SK-N-SH (cell line): ENCODE data around the gene SP4. TPM values are rescaled to one million over a fixed set of nuclear protein-coding genes. Genes with fewer than 3 reads are reported as not detected.

ENCODE experiments used
- CTCF ChIA-PET: fragments of 300-600, 350-600 bp; formaldehyde crosslinking; extraction: SDS; loops from one replicate; lab custom pipeline; 2021; lab: Yijun Ruan, JAX
- POLR2A ChIA-PET: fragments of 350-600 bp; sonication (Branson Sonifier 250); formaldehyde crosslinking; extraction: SDS; loops from one replicate; lab custom pipeline; 2020; ENCODE audit warnings: antibody characterized with exemption, inconsistent platforms; lab: Yijun Ruan, JAX
- DNase-seq: peaks from one replicate; pipeline ENCODE4 v3.0.0; 2012
- H2AFZ ChIP-seq: fragments of 200-600 bp; sonication (generic); 2 replicates; pipeline ENCODE4 v1.8.1; 2016; ENCODE audit warnings: antibody characterized with exemption, mild to moderate bottlenecking, low read depth
- H3F3A ChIP-seq: fragments of 200-600 bp; sonication (generic); replicated peaks from 2 replicates; pipeline ENCODE3; 2016; ENCODE audit warnings: antibody characterized with exemption, mild to moderate bottlenecking; ENCODE audit not compliant: insufficient read depth
- H3K27ac ChIP-seq, 2 experiments: fragments of 200-500 bp in 1 of 2; fragments of 200-600 bp in 1 of 2; sonication (Bioruptor generic) in 1 of 2; sonication (generic), shearing (Covaris generic) in 1 of 2; 2 replicates each; pipeline versions ENCODE4 v1.5.1 to v1.6.1; 2014 to 2016; ENCODE audit warnings: low read depth in 2 of 2, inconsistent platforms in 1 of 2, low read length in 1 of 2, mild to moderate bottlenecking in 1 of 2, mixed read lengths in 1 of 2
- H3K27me3 ChIP-seq: fragments of 200-600 bp; sonication (generic), shearing (Covaris generic); 2 replicates; pipeline ENCODE4 v1.6.1; 2016; ENCODE audit warnings: mixed run types; ENCODE audit not compliant: insufficient read depth
- H3K36me3 ChIP-seq, 2 experiments: fragments of 200-500 bp in 1 of 2; fragments of 200-600 bp in 1 of 2; sonication (Bioruptor generic) in 1 of 2; sonication (generic) in 1 of 2; replicated peaks in 1 of 2; 2 replicates each; pipeline versions ENCODE3 to v1.5.1; 2014 to 2016; ENCODE audit warnings: low read length in 1 of 2, mild to moderate bottlenecking in 1 of 2; ENCODE audit not compliant: insufficient read depth in 2 of 2, control insufficient read depth in 1 of 2
- H3K4me1 ChIP-seq, 2 experiments: fragments of 200-500 bp in 1 of 2; fragments of 200-600 bp in 1 of 2; sonication (Bioruptor generic) in 1 of 2; sonication (generic), shearing (Covaris generic) in 1 of 2; 2 replicates each; pipeline versions ENCODE4 v1.5.1 to v1.6.1; 2014 to 2016; ENCODE audit warnings: low read depth in 1 of 2, low read length in 1 of 2, mixed run types in 1 of 2; ENCODE audit not compliant: insufficient read depth in 2 of 2, control insufficient read depth in 1 of 2
- H3K4me2 ChIP-seq: fragments of 200-600 bp; sonication (generic), shearing (Covaris generic); 2 replicates; pipeline ENCODE4 v1.6.1; 2017; ENCODE audit warnings: mixed run types
- H3K4me3 ChIP-seq, 2 experiments: fragments of 200-500 bp in 1 of 2; fragments of 200-600 bp in 1 of 2; sonication (Bioruptor generic) in 1 of 2; sonication (generic), shearing (Covaris generic) in 1 of 2; 2 replicates each; pipeline versions ENCODE4 v1.5.1 to v1.8.1; 2014 to 2016; ENCODE audit warnings: low read depth in 2 of 2, inconsistent platforms in 1 of 2, low read length in 1 of 2, mild to moderate bottlenecking in 1 of 2, mixed read lengths in 1 of 2, moderate library complexity in 1 of 2
- H3K79me2 ChIP-seq: fragments of 200-600 bp; sonication (generic); 2 replicates; pipeline ENCODE4 v1.8.1; 2017; ENCODE audit warnings: mild to moderate bottlenecking; ENCODE audit not compliant: insufficient read depth
- H3K9ac ChIP-seq: fragments of 200-600 bp; sonication (generic); 2 replicates; pipeline ENCODE4 v1.6.1; 2017; ENCODE audit warnings: mixed run types
- H3K9me2 ChIP-seq: fragments of 200-600 bp; sonication (generic); 2 replicates; pipeline ENCODE4 v1.6.1; 2017; ENCODE audit warnings: mixed run types
- H3K9me3 ChIP-seq: fragments of 200-600 bp; sonication (generic); 2 replicates; pipeline ENCODE4 v1.6.1; 2017; ENCODE audit warnings: mixed run types, mild to moderate bottlenecking, moderate library complexity
- H4K20me1 ChIP-seq: fragments of 200-600 bp; sonication (generic); 2 replicates; pipeline ENCODE4 v1.6.1; 2017; ENCODE audit warnings: mild to moderate bottlenecking, mixed run types; ENCODE audit not compliant: insufficient read depth
- CHD2 ChIP-seq: fragments of 150-350 bp; IDR thresholded peaks from 2 replicates; pipeline ENCODE4 v1.6.1; 2018; ENCODE audit warnings: low read length; ENCODE audit not compliant: partially characterized antibody
- ELF1 ChIP-seq: IDR thresholded peaks from 2 replicates; pipeline ENCODE4 v1.4.0; 2012
- FOSL2 ChIP-seq: IDR thresholded peaks from 2 replicates; pipeline ENCODE4 v1.4.0; 2012; ENCODE audit warnings: low read depth, mild to moderate bottlenecking, moderate library complexity, borderline replicate concordance
- GABPA ChIP-seq: IDR thresholded peaks from 2 replicates; pipeline ENCODE4 v1.4.0; 2012; ENCODE audit warnings: low read depth, mild to moderate bottlenecking
- GATA2 ChIP-seq: sonication (generic); formaldehyde crosslinking; IDR thresholded peaks from 2 replicates; pipeline ENCODE4 v1.5.0; 2020; ENCODE audit warnings: mild to moderate bottlenecking, missing genetic modification reagents
- JUND ChIP-seq: IDR thresholded peaks from 2 replicates; pipeline ENCODE4 v1.4.0; 2012
- MEF2A ChIP-seq: IDR thresholded peaks from 2 replicates; pipeline ENCODE4 v1.4.0; 2012; ENCODE audit warnings: low read depth, borderline replicate concordance
- NFIC ChIP-seq: IDR thresholded peaks from 2 replicates; pipeline ENCODE4 v1.4.0; 2012; ENCODE audit warnings: borderline replicate concordance
- NRF1 ChIP-seq: IDR thresholded peaks from 2 replicates; pipeline ENCODE4 v1.6.1; 2012; ENCODE audit warnings: low read depth, mild to moderate bottlenecking, low read length
- PBX3 ChIP-seq: IDR thresholded peaks from 2 replicates; pipeline ENCODE4; 2012
- POLR2AphosphoS5 ChIP-seq: IDR thresholded peaks from 2 replicates; pipeline ENCODE4 v1.6.1; 2012; ENCODE audit warnings: low read depth, low read length
- RAD21 ChIP-seq: IDR thresholded peaks from 2 replicates; pipeline ENCODE4 v1.6.1; 2012; ENCODE audit warnings: mild to moderate bottlenecking, low read length
- REST ChIP-seq: IDR thresholded peaks from 2 replicates; pipeline ENCODE4 v1.6.1; 2012; ENCODE audit warnings: mild to moderate bottlenecking, low read depth, low read length, moderate library complexity
- SMC3 ChIP-seq: IDR thresholded peaks from 2 replicates; pipeline ENCODE4 v1.6.1; 2012; ENCODE audit warnings: low read depth, low read length, improper control_type of control experiment
- TAF1 ChIP-seq: IDR thresholded peaks from 2 replicates; pipeline ENCODE4 v1.6.1; 2012; ENCODE audit warnings: low read depth, mild to moderate bottlenecking, low read length, moderate library complexity, borderline replicate concordance
- TEAD4 ChIP-seq: IDR thresholded peaks from 2 replicates; pipeline ENCODE4 v1.4.0; 2012; ENCODE audit warnings: mild to moderate bottlenecking, borderline replicate concordance; ENCODE audit not compliant: insufficient read depth
- polyA plus RNA-seq, 3 experiments: library from polyadenylated mRNA; depleted of rRNA; stranded (reverse); fragments of >200 nt; gene quantifications; 2 replicates each; pipeline ENCODE4 v1.2.3, GENCODE V29; 2012
- TF ChIP-seq, protein P1 (sequence below): fragments of 200-600 bp; sonication (generic); IDR thresholded peaks from 2 replicates; pipeline ENCODE4 v1.6.1; 2017; ENCODE audit warnings: antibody characterized with exemption, mild to moderate bottlenecking, moderate library complexity
- TF ChIP-seq, protein P2 (sequence below): IDR thresholded peaks from 2 replicates; pipeline ENCODE4 v1.4.0; 2012; ENCODE audit warnings: low read depth, borderline replicate concordance

Gene SP4
- polyA plus RNA-seq, 1 of the 3 experiments (the other 2 are of a cell fraction): 1.1 TPM

DNA sequence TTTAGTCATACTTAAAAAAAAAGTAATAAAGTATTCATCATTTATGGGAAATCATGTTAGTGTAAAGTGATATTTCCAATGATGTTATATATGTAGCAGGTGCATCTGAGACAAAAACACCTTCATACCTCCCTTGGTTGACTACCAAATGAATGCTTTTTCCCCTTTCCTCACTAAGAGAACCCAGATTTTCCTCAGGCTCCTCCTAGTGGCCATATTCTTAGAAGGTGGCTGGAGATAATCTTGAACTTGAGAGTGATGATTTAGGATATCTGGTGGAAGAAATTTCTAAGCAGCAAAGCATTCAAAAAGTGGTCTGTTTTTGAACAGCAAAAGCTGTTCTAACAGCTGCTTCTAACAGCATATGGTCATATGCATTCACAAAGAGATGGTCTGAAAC, 98.1 kb downstream of the SP4 start:
- POLR2A ChIA-PET: no interaction called here
- H3K9me3 ChIP-seq: no peaks in the 10 kb centered on the region; the same call in 1 of the 2 replicates
- H3F3A ChIP-seq: no peaks in the 10 kb centered on the region
- TF ChIP-seq NFIC (no peak), JUND (no peak), TAF1 (no peak), PBX3 (no peak), RAD21 (peak; percentile 48; the same call in 1 of the 2 replicates), TEAD4 (no peak), FOSL2 (no peak), SMC3 (peak; percentile 35; the same call in 1 of the 2 replicates), GABPA (no peak), NRF1 (no peak), REST (no peak), POLR2AphosphoS5 (no peak), MEF2A (no peak), CHD2 (no peak), ELF1 (no peak), GATA2 (CRISPR knock-in tag) (no peak)
- TF ChIP-seq, protein P1, sequence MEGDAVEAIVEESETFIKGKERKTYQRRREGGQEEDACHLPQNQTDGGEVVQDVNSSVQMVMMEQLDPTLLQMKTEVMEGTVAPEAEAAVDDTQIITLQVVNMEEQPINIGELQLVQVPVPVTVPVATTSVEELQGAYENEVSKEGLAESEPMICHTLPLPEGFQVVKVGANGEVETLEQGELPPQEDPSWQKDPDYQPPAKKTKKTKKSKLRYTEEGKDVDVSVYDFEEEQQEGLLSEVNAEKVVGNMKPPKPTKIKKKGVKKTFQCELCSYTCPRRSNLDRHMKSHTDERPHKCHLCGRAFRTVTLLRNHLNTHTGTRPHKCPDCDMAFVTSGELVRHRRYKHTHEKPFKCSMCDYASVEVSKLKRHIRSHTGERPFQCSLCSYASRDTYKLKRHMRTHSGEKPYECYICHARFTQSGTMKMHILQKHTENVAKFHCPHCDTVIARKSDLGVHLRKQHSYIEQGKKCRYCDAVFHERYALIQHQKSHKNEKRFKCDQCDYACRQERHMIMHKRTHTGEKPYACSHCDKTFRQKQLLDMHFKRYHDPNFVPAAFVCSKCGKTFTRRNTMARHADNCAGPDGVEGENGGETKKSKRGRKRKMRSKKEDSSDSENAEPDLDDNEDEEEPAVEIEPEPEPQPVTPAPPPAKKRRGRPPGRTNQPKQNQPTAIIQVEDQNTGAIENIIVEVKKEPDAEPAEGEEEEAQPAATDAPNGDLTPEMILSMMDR: peak; percentile 65
- TF ChIP-seq, protein P2, sequence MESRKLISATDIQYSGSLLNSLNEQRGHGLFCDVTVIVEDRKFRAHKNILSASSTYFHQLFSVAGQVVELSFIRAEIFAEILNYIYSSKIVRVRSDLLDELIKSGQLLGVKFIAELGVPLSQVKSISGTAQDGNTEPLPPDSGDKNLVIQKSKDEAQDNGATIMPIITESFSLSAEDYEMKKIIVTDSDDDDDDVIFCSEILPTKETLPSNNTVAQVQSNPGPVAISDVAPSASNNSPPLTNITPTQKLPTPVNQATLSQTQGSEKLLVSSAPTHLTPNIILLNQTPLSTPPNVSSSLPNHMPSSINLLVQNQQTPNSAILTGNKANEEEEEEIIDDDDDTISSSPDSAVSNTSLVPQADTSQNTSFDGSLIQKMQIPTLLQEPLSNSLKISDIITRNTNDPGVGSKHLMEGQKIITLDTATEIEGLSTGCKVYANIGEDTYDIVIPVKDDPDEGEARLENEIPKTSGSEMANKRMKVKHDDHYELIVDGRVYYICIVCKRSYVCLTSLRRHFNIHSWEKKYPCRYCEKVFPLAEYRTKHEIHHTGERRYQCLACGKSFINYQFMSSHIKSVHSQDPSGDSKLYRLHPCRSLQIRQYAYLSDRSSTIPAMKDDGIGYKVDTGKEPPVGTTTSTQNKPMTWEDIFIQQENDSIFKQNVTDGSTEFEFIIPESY: no peak
- TF ChIP-seq, all 33 proteins: peak for 3
- no peaks in the 10 kb centered on the region for H3K79me2 ChIP-seq
- no peaks in the 10 kb centered on the region for H3K36me3 ChIP-seq
- H3K9ac ChIP-seq: no peak overlapping the region
- H3K9me2 ChIP-seq: no peaks in the 10 kb centered on the region
- H2AFZ ChIP-seq: no peak overlapping the region
- H3K4me1 ChIP-seq: no peaks in the 10 kb centered on the region
- H4K20me1 ChIP-seq: no peaks in the 10 kb centered on the region
- no peaks in the 10 kb centered on the region; the same call in 1 of the 2 replicates for H3K27me3 ChIP-seq
- DNase-seq: peak; percentile 21
- CTCF ChIA-PET: interaction anchor here (1.5 to 1.8 kb wide), 2 partner anchors 18 to 272 kb away, joined by 5 to 6 read pairs; no protein-coding TSS in a partner anchor
- no peak overlapping the region for H3K27ac ChIP-seq
- no peak overlapping the region for H3K4me3 ChIP-seq
- no peak overlapping the region for H3K4me2 ChIP-seq
